Mesenchymal stem cell (in vitro differentiated cells and primary cell): ENCODE measurements around the gene PTGIR.

ENCODE experiments used
- DNase-seq: peaks from one replicate; pipeline ENCODE4 v3.0.0-alpha.2; 2013
- H2AFZ ChIP-seq: one replicate; pipeline ENCODE4 v1.6.1; 2013; ENCODE audit warnings: low read depth, mild to moderate bottlenecking, control low read depth, inconsistent platforms, low read length, moderate library complexity
- H2AK5ac ChIP-seq: 2 replicates; pipeline ENCODE4 v1.6.1; 2013; ENCODE audit warnings: low read length, moderate library complexity, mild to moderate bottlenecking, inconsistent platforms; ENCODE audit not compliant: severe bottlenecking
- H2BK120ac ChIP-seq: one replicate; pipeline ENCODE4 v1.6.1; 2013; ENCODE audit warnings: low read depth, mild to moderate bottlenecking, inconsistent platforms, low read length, moderate library complexity
- H2BK12ac ChIP-seq, 2 experiments: one replicate each; pipeline ENCODE4 v1.6.1; 2013; ENCODE audit warnings: inconsistent platforms in 2 of 2, low read length in 2 of 2, mild to moderate bottlenecking in 2 of 2, moderate library complexity in 2 of 2, control low read depth in 1 of 2
- H2BK15ac ChIP-seq: one replicate; pipeline ENCODE4 v1.6.1; 2013; ENCODE audit warnings: mild to moderate bottlenecking, low read depth, inconsistent platforms; ENCODE audit not compliant: poor library complexity, severe bottlenecking
- H2BK5ac ChIP-seq: 2 replicates; pipeline ENCODE4 v1.6.1; 2013; ENCODE audit warnings: low read depth, mild to moderate bottlenecking, low read length, control low read depth, inconsistent platforms; ENCODE audit not compliant: poor library complexity, severe bottlenecking
- H3K14ac ChIP-seq, 2 experiments: one replicate each; pipeline ENCODE4 v1.6.1; 2013; ENCODE audit warnings: inconsistent platforms in 2 of 2, low read length in 2 of 2, control low read depth in 1 of 2, mild to moderate bottlenecking in 1 of 2, moderate library complexity in 1 of 2
- H3K18ac ChIP-seq, 2 experiments: one replicate each; pipeline ENCODE4 v1.6.1; 2013; ENCODE audit warnings: inconsistent platforms in 2 of 2, low read length in 2 of 2, control low read depth in 1 of 2, low read depth in 1 of 2, mild to moderate bottlenecking in 1 of 2
- H3K23ac ChIP-seq, 2 experiments: one replicate each; pipeline ENCODE4 v1.6.1; 2013; ENCODE audit warnings: inconsistent platforms in 2 of 2, low read length in 2 of 2, mild to moderate bottlenecking in 2 of 2, moderate library complexity in 2 of 2, control low read depth in 1 of 2
- H3K27ac ChIP-seq: 2 replicates; pipeline ENCODE4 v1.5.1; 2013; ENCODE audit warnings: mild to moderate bottlenecking, moderate library complexity, low read length, control low read depth, inconsistent platforms; ENCODE audit not compliant: poor library complexity, severe bottlenecking
- H3K27me3 ChIP-seq, 2 experiments: 2 replicates each; pipeline versions ENCODE4 v1.6.1 to v1.7.0; 2013; ENCODE audit warnings: low read length in 2 of 2, mild to moderate bottlenecking in 2 of 2, moderate library complexity in 2 of 2, control low read depth in 1 of 2, inconsistent platforms in 1 of 2; ENCODE audit not compliant: control insufficient read depth in 1 of 2, insufficient read depth in 1 of 2
- H3K36me3 ChIP-seq, 2 experiments: 2 replicates each; pipeline versions ENCODE4 v1.6.1 to v1.7.0; 2013; ENCODE audit warnings: low read length in 2 of 2, control low read depth in 1 of 2, inconsistent platforms in 1 of 2, low read depth in 1 of 2, mild to moderate bottlenecking in 1 of 2; ENCODE audit not compliant: insufficient read depth in 2 of 2, control insufficient read depth in 1 of 2
- H3K4ac ChIP-seq, 2 experiments: one replicate each; pipeline ENCODE4 v1.6.1; 2013; ENCODE audit warnings: inconsistent platforms in 2 of 2, low read length in 2 of 2, mild to moderate bottlenecking in 2 of 2, moderate library complexity in 2 of 2, control low read depth in 1 of 2, low read depth in 1 of 2
- H3K4me1 ChIP-seq: 2 replicates; pipeline ENCODE4 v1.6.1; 2013; ENCODE audit warnings: low read depth, low read length, control low read depth; ENCODE audit not compliant: control insufficient read depth, insufficient read depth
- H3K4me2 ChIP-seq: 2 replicates; pipeline ENCODE4 v1.6.1; 2013; ENCODE audit warnings: low read length, mild to moderate bottlenecking, inconsistent platforms; ENCODE audit not compliant: poor library complexity, severe bottlenecking
- H3K4me3 ChIP-seq, 2 experiments: 2 replicates each; pipeline versions ENCODE4 v1.5.1 to v1.7.0; 2013; ENCODE audit warnings: low read length in 2 of 2, mild to moderate bottlenecking in 2 of 2, control low read depth in 1 of 2, low read depth in 1 of 2; ENCODE audit not compliant: insufficient read depth in 1 of 2
- H3K79me1 ChIP-seq: replicated peaks from 2 replicates; pipeline ENCODE4 v1.6.1; 2013; ENCODE audit warnings: mild to moderate bottlenecking, control low read depth, low read length, inconsistent platforms; ENCODE audit not compliant: poor library complexity, severe bottlenecking
- H3K9ac ChIP-seq: 2 replicates; pipeline ENCODE4 v1.7.0; 2013; ENCODE audit warnings: mild to moderate bottlenecking, low read length, moderate library complexity
- H3K9me3 ChIP-seq: 2 replicates; pipeline ENCODE4 v1.7.0; 2013; ENCODE audit warnings: mild to moderate bottlenecking, low read length; ENCODE audit not compliant: control insufficient read depth
- H4K8ac ChIP-seq: one replicate; pipeline ENCODE4 v1.6.1; 2013; ENCODE audit warnings: inconsistent platforms, mild to moderate bottlenecking, low read length, moderate library complexity
- H4K91ac ChIP-seq: one replicate; pipeline ENCODE4 v1.6.1; 2013; ENCODE audit warnings: mild to moderate bottlenecking, low read length, inconsistent platforms
- WGBS: methylation state at CpG from one replicate; pipeline ENCODE4 v1.1.7; 2013; ENCODE audit warnings: mixed read lengths; 5-methylcytosine and 5-hydroxymethylcytosine counted together

PTGIR gene

GRCh38 chr19:46587861-46588260 is 37.0 kb downstream of the PTGIR start:
- no peaks in the 10 kb centered on the region for H3K4me1 ChIP-seq
- no peak overlapping the region for H3K27ac ChIP-seq
- H3K23ac ChIP-seq: no peak overlapping the region
- no peak overlapping the region for H3K4me2 ChIP-seq
- no peak overlapping the region for H4K8ac ChIP-seq
- H3K9me3 ChIP-seq: no peaks in the 10 kb centered on the region
- H3K27me3 ChIP-seq: no peaks in the 10 kb centered on the region
- H3K18ac ChIP-seq: no peak overlapping the region
- DNase-seq: no peak
- H3K36me3 ChIP-seq: no peaks in the 10 kb centered on the region
- H3K9ac ChIP-seq: no peak overlapping the region
- H3K4ac ChIP-seq: no peak overlapping the region
- H2BK5ac ChIP-seq: no peak overlapping the region
- H2BK15ac ChIP-seq: no peak overlapping the region
- no peaks in the 10 kb centered on the region for H3K79me1 ChIP-seq
- H3K4me3 ChIP-seq: no peak overlapping the region
- no peak overlapping the region for H2AFZ ChIP-seq
- H2BK120ac ChIP-seq: no peak overlapping the region
- H3K14ac ChIP-seq: no peak overlapping the region
- H2AK5ac ChIP-seq: no peak overlapping the region
- no peak overlapping the region for H4K91ac ChIP-seq
- WGBS: 14% methylated on average over 3 of the region's 3 CpGs
- H2BK12ac ChIP-seq: no peak overlapping the region

GRCh38 chr19:46586294-46586693 is 38.6 kb downstream of the PTGIR start:
- H2BK120ac ChIP-seq: no peak overlapping the region
- WGBS: 90% methylated on average over 4 of the region's 4 CpGs
- no peaks in the 10 kb centered on the region for H3K79me1 ChIP-seq
- H3K27me3 ChIP-seq: no peaks in the 10 kb centered on the region
- H2AK5ac ChIP-seq: no peak overlapping the region
- no peak overlapping the region for H3K18ac ChIP-seq
- no peak overlapping the region for H3K27ac ChIP-seq
- H2BK15ac ChIP-seq: no peak overlapping the region
- no peak overlapping the region for H3K23ac ChIP-seq
- no peak overlapping the region for H2BK12ac ChIP-seq
- DNase-seq: no peak
- no peak overlapping the region for H4K91ac ChIP-seq
- H3K9ac ChIP-seq: no peak overlapping the region
- no peaks in the 10 kb centered on the region for H3K9me3 ChIP-seq
- H3K4ac ChIP-seq: no peak overlapping the region
- no peak overlapping the region for H3K4me3 ChIP-seq
- H4K8ac ChIP-seq: no peak overlapping the region
- H2BK5ac ChIP-seq: no peak overlapping the region
- H3K4me2 ChIP-seq: no peak overlapping the region
- no peak overlapping the region for H2AFZ ChIP-seq
- H3K36me3 ChIP-seq: no peaks in the 10 kb centered on the region
- no peaks in the 10 kb centered on the region for H3K4me1 ChIP-seq
- H3K14ac ChIP-seq: no peak overlapping the region

DNA sequence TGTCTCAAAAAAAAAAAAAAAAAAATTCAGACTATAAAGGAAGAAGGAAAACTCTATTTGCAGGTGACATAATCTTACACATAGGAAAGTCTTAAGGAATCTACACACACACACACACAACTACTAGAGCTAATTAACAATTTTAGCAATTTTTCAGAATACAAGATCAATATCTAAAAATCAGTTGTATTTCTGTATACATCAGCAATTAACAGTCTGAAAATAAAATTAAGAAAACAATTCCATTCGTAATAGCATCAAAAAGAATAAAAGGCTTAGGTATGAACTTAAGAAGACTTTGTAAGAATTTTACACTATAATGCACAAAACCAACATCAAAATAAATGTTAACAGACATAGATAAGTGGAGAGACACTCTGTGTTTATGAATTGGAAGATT is 39.4 kb downstream of the PTGIR start:
- H4K91ac ChIP-seq: no peak overlapping the region
- H3K4me1 ChIP-seq: no peaks in the 10 kb centered on the region
- H3K4me3 ChIP-seq: no peak overlapping the region
- no peak overlapping the region for H3K14ac ChIP-seq
- H3K9me3 ChIP-seq: no peaks in the 10 kb centered on the region
- no peak overlapping the region for H3K23ac ChIP-seq
- no peak overlapping the region for H3K27ac ChIP-seq
- no peaks in the 10 kb centered on the region for H3K27me3 ChIP-seq
- no peak for DNase-seq
- H3K4ac ChIP-seq: no peak overlapping the region
- no peak overlapping the region for H3K4me2 ChIP-seq
- no peaks in the 10 kb centered on the region for H3K36me3 ChIP-seq
- no peak overlapping the region for H2BK15ac ChIP-seq
- H2AFZ ChIP-seq: no peak overlapping the region
- H4K8ac ChIP-seq: no peak overlapping the region
- no CpG with 5 or more reads among the region's 1 CpG for WGBS
- H3K9ac ChIP-seq: no peak overlapping the region
- H2BK12ac ChIP-seq: no peak overlapping the region
- no peak overlapping the region for H2AK5ac ChIP-seq
- H3K79me1 ChIP-seq: no peaks in the 10 kb centered on the region
- no peak overlapping the region for H2BK5ac ChIP-seq
- H2BK120ac ChIP-seq: no peak overlapping the region
- no peak overlapping the region for H3K18ac ChIP-seq

GRCh38 chr19:46580247-46580646 is 44.6 kb downstream of the PTGIR start:
- no peak overlapping the region for H3K4ac ChIP-seq
- no peak overlapping the region for H3K14ac ChIP-seq
- H3K79me1 ChIP-seq: no peaks in the 10 kb centered on the region
- no peak overlapping the region for H3K9ac ChIP-seq
- H3K27ac ChIP-seq: no peak overlapping the region
- H2AK5ac ChIP-seq: no peak overlapping the region
- H3K23ac ChIP-seq: no peak overlapping the region
- H3K9me3 ChIP-seq: no peaks in the 10 kb centered on the region
- no peaks in the 10 kb centered on the region for H3K4me1 ChIP-seq
- no peak overlapping the region for H2AFZ ChIP-seq
- H2BK120ac ChIP-seq: no peak overlapping the region
- H2BK15ac ChIP-seq: no peak overlapping the region
- no peak overlapping the region for H4K91ac ChIP-seq
- no peak for DNase-seq
- no peak overlapping the region for H4K8ac ChIP-seq
- H2BK12ac ChIP-seq: no peak overlapping the region
- H2BK5ac ChIP-seq: no peak overlapping the region
- H3K27me3 ChIP-seq: no peaks in the 10 kb centered on the region
- no peak overlapping the region for H3K4me3 ChIP-seq
- WGBS: 67% methylated on average over 2 of the region's 2 CpGs
- H3K36me3 ChIP-seq: no peaks in the 10 kb centered on the region
- no peak overlapping the region for H3K18ac ChIP-seq
- H3K4me2 ChIP-seq: no peak overlapping the region
